Loucy (cell line): Measurements from ENCODE around the gene CNTNAP2.

Experiments
- H2AFZ ChIP-seq: fragments of 200-600 bp; sonication (generic); 2 replicates; pipeline ENCODE4 v1.6.0; 2016; ENCODE audit warnings: antibody characterized with exemption, mild to moderate bottlenecking, low read length, moderate library complexity
- H3F3A ChIP-seq: fragments of 200-600 bp; 2 replicates; pipeline ENCODE4 v1.6.0; 2016; ENCODE audit warnings: antibody characterized with exemption, low read depth, mild to moderate bottlenecking
- H3K27me3 ChIP-seq: fragments of 200-600 bp; sonication (generic); 2 replicates; pipeline ENCODE4 v1.6.1; 2014; ENCODE audit warnings: low read length, mild to moderate bottlenecking; ENCODE audit not compliant: insufficient read depth, poor library complexity, severe bottlenecking
- H3K36me3 ChIP-seq: fragments of 200-600 bp; sonication (generic); 2 replicates; pipeline ENCODE4 v1.6.1; 2016; ENCODE audit warnings: low read length; ENCODE audit not compliant: insufficient read depth
- H3K4me1 ChIP-seq: fragments of 200-600 bp; sonication (generic); 2 replicates; pipeline ENCODE4 v1.5.1; 2014; ENCODE audit warnings: low read length, mild to moderate bottlenecking; ENCODE audit not compliant: insufficient read depth, poor library complexity, severe bottlenecking
- H3K4me2 ChIP-seq: fragments of 200-600 bp; sonication (generic); 2 replicates; pipeline ENCODE4 v1.6.0; 2014; ENCODE audit warnings: antibody characterized with exemption, low read length, low read depth, mild to moderate bottlenecking; ENCODE audit not compliant: poor library complexity, severe bottlenecking
- H3K4me3 ChIP-seq: fragments of 200-600 bp; sonication (generic); 2 replicates; pipeline ENCODE4 v1.5.1; 2014; ENCODE audit warnings: low read length, mild to moderate bottlenecking, mixed read lengths; ENCODE audit not compliant: poor library complexity, severe bottlenecking
- H3K79me2 ChIP-seq: fragments of 200-600 bp; sonication (generic); 2 replicates; pipeline ENCODE4 v1.6.1; 2014; ENCODE audit warnings: low read length; ENCODE audit not compliant: insufficient read depth
- H3K9ac ChIP-seq: fragments of 200-600 bp; sonication (generic); 2 replicates; pipeline ENCODE4 v1.6.0; 2014; ENCODE audit warnings: mild to moderate bottlenecking, low read depth, low read length, moderate library complexity; ENCODE audit not compliant: poor library complexity, severe bottlenecking
- H3K9me2 ChIP-seq: fragments of 200-600 bp; sonication (generic); replicated peaks from 2 replicates; pipeline ENCODE4 v1.6.1; 2016; ENCODE audit warnings: low read depth, low read length, mixed read lengths
- H3K9me3 ChIP-seq: fragments of 200-600 bp; sonication (generic); 2 replicates; pipeline ENCODE4 v1.6.1; 2014; ENCODE audit warnings: mild to moderate bottlenecking, antibody characterized with exemption, low read length, low read depth; ENCODE audit not compliant: insufficient read depth
- H4K20me1 ChIP-seq: fragments of 200-600 bp; sonication (generic); 2 replicates; pipeline ENCODE4 v1.6.0; 2014; ENCODE audit warnings: antibody characterized with exemption, low read length, mild to moderate bottlenecking; ENCODE audit not compliant: insufficient read depth, poor library complexity, severe bottlenecking
- CTCF ChIP-seq: fragments of 200-600 bp; sonication (generic); conservative IDR thresholded peaks from 2 replicates; pipeline ENCODE4 v1.5.1; 2014; ENCODE audit warnings: mild to moderate bottlenecking, antibody characterized with exemption, low read length
- EZH2phosphoT487 ChIP-seq: fragments of 200-600 bp; IDR thresholded peaks from 2 replicates; pipeline ENCODE4 v1.6.1; 2018; ENCODE audit warnings: antibody characterized with exemption, mild to moderate bottlenecking, moderate library complexity, borderline replicate concordance

The CNTNAP2 gene

GRCh38 chr7:147756300-147756699 is 1639.7 kb downstream of the CNTNAP2 start:
- no peaks in the 10 kb centered on the region for H4K20me1 ChIP-seq
- H3K4me1 ChIP-seq: no peaks in the 10 kb centered on the region
- no peaks in the 10 kb centered on the region for H3K9me3 ChIP-seq
- no peak overlapping the region for H3K4me2 ChIP-seq
- no peaks in the 10 kb centered on the region for H3K27me3 ChIP-seq
- H3K36me3 ChIP-seq: no peaks in the 10 kb centered on the region
- H3K4me3 ChIP-seq: no peak overlapping the region
- H3K9ac ChIP-seq: no peak overlapping the region
- H3F3A ChIP-seq: no peaks in the 10 kb centered on the region
- H3K9me2 ChIP-seq: no peaks in the 10 kb centered on the region
- no peaks in the 10 kb centered on the region for H3K79me2 ChIP-seq
- TF ChIP-seq CTCF: no peak
- H2AFZ ChIP-seq: no peak overlapping the region

- Histone ChIP-seq H3K27me3 (no peaks in the 10 kb centered on the region), H3K4me3 (no peak overlapping the region), H3K36me3 (no peaks in the 10 kb centered on the region), H3K79me2 (no peaks in the 10 kb centered on the region), H3K9me3 (no peaks in the 10 kb centered on the region), H3K9ac (no peak overlapping the region), H3K4me1 (no peaks in the 10 kb centered on the region), H3K4me2 (no peak overlapping the region), H4K20me1 (no peaks in the 10 kb centered on the region), H3K9me2 (no peaks in the 10 kb centered on the region), H3F3A (no peaks in the 10 kb centered on the region), H2AFZ (no peak overlapping the region)
- TF ChIP-seq CTCF: no peak
- TF ChIP-seq EZH2phosphoT487: no peak
Observed at GRCh38 chr7:147759327-147759943, 1642.8 kb downstream of the CNTNAP2 start.

GRCh38 chr7:147765301-147765700 is 1648.7 kb downstream of the CNTNAP2 start:
- no peaks in the 10 kb centered on the region for H3F3A ChIP-seq
- no peak overlapping the region for H3K4me3 ChIP-seq
- H3K9me3 ChIP-seq: no peaks in the 10 kb centered on the region
- H2AFZ ChIP-seq: no peak overlapping the region
- no peaks in the 10 kb centered on the region for H3K4me1 ChIP-seq
- TF ChIP-seq CTCF: no peak
- TF ChIP-seq EZH2phosphoT487: no peak
- no peaks in the 10 kb centered on the region for H3K27me3 ChIP-seq
- no peaks in the 10 kb centered on the region for H3K9me2 ChIP-seq
- no peaks in the 10 kb centered on the region for H4K20me1 ChIP-seq
- H3K4me2 ChIP-seq: no peak overlapping the region
- no peak overlapping the region for H3K9ac ChIP-seq
- H3K36me3 ChIP-seq: no peaks in the 10 kb centered on the region
- H3K79me2 ChIP-seq: no peaks in the 10 kb centered on the region
